ENCODE data around the gene RAB6A. TPM values are rescaled to one million over a fixed set of nuclear protein-coding genes. Genes with fewer than 3 reads are reported as not detected.

The RAB6A gene
- total RNA-seq, 1 experiment from 2014 or later: 121 TPM

- H3K9me3 ChIP-seq (ENCODE audit: control insufficient read depth in 1 of 2, insufficient read depth in 1 of 2, low read depth in 1 of 2, low read length in 2 of 2): no peaks in the 10 kb centered on the region
- H3K4me2 ChIP-seq (ENCODE audit: low read length): peak overlapping the region; percentile 49
- no peak overlapping the region for H2AFZ ChIP-seq (ENCODE audit: low read depth, low read length, poor library complexity, severe bottlenecking)
- no peak for TF ChIP-seq EGR1 (IDR thresholded peaks at IDR 0.05; ENCODE audit: low read depth)
- no peak for TF ChIP-seq ELF1 (IDR thresholded peaks at IDR 0.05; ENCODE audit: borderline replicate concordance, low read depth)
- no peak for TF ChIP-seq MAX (IDR thresholded peaks at IDR 0.05)
- no peak for TF ChIP-seq SP1 (IDR thresholded peaks at IDR 0.05; ENCODE audit: low read depth)
- TF ChIP-seq REST (IDR thresholded peaks at IDR 0.05; ENCODE audit: low read depth): no peak
- TF ChIP-seq ZBTB33 (IDR thresholded peaks at IDR 0.05; ENCODE audit: extremely low read depth, insufficient replicate concordance, low read length): no peak
- no peak for TF ChIP-seq POLR2AphosphoS5 (IDR thresholded peaks at IDR 0.05; ENCODE audit: low read depth, low read length)
- no peak for TF ChIP-seq ATF3 (IDR thresholded peaks at IDR 0.05)
- no peak for TF ChIP-seq JUND (IDR thresholded peaks at IDR 0.05)
- no peak for TF ChIP-seq ZNF274 (IDR thresholded peaks at IDR 0.05; ENCODE audit: low read depth, low read length)
- no peak for TF ChIP-seq SIN3A (IDR thresholded peaks at IDR 0.05; ENCODE audit: low read depth)
- no peaks in the 10 kb centered on the region for H3K79me2 ChIP-seq (ENCODE audit: insufficient read depth, low read length)
- DNase-seq (ENCODE audit: low read depth, low spot score): no peak
- no peaks in the 10 kb centered on the region for H3K9me2 ChIP-seq (ENCODE audit: insufficient read depth)
- H3K4me1 ChIP-seq (ENCODE audit: control insufficient read depth in 1 of 2, insufficient read depth in 2 of 2, low read length in 2 of 2): peaks cover 20 to 32% of the 10 kb centered on the region in 2 experiments
- no peak for ATAC-seq
- RAD21 ChIA-PET (ENCODE audit: low non-redundant PET in 1 of 2, low total read pairs in 2 of 2, uncharacterized antibody in 2 of 2, unreplicated experiment in 2 of 2): interaction anchor here in 1 of 2 experiments (0.7 kb wide), 1 partner anchor 26 kb away, joined by 3 read pairs; no protein-coding TSS in a partner anchor
- peak overlapping the region; percentile 11; the same call in 1 of the 2 replicates for H3K27ac ChIP-seq (ENCODE audit: low read depth, low read length)
- no peak overlapping the region for H3K9ac ChIP-seq (ENCODE audit: low read length)
- POLR2A ChIA-PET: no interaction called here
- no peaks in the 10 kb centered on the region for H3K27me3 ChIP-seq (ENCODE audit: insufficient read depth, low read length)
- intact Hi-C loops (cut with micrococcal nuclease): no loop called here
- H3K36me3 ChIP-seq (ENCODE audit: control insufficient read depth in 1 of 2, insufficient read depth in 2 of 2, low read length in 2 of 2): no peaks in the 10 kb centered on the region
- CTCF ChIA-PET: no interaction called here
- BruUV-seq (replicated peaks): no TSS peak
- no peak overlapping the region for H3K4me3 ChIP-seq (replicated peaks in 1 of 2; ENCODE audit: low read depth in 1 of 2, low read length in 2 of 2)
- no peaks in the 10 kb centered on the region for H4K20me1 ChIP-seq (ENCODE audit: insufficient read depth)
Measured at GRCh38 chr11:73651661-73652045, 109.2 kb downstream of the RAB6A start.
